ENCODE data around the gene RNF123. TPM values are rescaled to one million over a fixed set of nuclear protein-coding genes. Genes with fewer than 3 reads are reported as not detected.

The RNF123 gene
- total RNA-seq, 1 experiment from 2014 or later, result 40.6 TPM

DNA sequence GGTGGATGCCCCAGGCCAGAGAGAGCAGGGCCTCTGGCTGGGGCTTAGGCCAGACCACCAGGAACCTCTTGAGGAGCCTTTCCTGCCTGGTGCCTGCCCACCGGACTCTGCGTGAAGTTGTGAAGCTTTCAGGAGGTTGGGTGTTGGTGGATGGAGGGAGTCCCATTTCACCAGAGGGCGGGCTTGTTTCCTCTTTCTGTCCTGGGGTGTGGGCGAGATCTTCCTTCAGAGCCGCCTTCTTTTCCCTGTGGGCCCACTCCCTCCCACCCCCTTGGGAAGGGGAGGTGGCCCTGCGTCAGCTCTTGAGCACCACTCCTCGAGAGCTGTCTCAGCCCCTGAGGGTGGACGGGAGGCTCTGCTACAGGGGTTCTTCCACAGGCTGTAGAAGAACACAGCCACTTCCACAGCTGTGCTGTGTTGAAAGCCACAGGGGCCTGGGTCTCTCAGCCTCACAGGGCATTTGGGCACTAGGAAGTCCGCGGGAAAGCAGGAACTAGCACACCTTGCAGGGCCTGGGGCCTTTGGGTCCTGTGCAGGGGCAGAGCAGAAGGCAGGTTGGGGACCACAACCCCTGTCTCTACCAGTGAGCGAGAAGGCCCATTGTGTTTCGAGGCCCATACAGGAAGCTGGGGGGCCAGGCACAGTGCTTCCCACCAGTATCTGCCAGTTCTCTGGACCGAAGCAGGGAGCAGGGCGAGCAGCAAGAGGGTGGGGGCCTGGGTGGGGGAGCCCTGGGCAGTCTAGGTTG lies 28.0 kb downstream of the RNF123 start:
- peak overlapping the region in 1 of 2 experiments; percentile 60; a peak in 2 of 5 replicates for H3K4me3 Mint-ChIP-seq

More for the DNA sequence above, 28.0 kb downstream of the RNF123 start:
- H3K18ac ChIP-seq (ENCODE audit: insufficient read length, low read depth, low read length), result no peak overlapping the region
- no peak overlapping the region for H2BK120ac ChIP-seq (ENCODE audit: low read depth, low read length, poor library complexity, severe bottlenecking)
- no peak overlapping the region for H4K5ac ChIP-seq (ENCODE audit: insufficient read length, low read depth, low read length)
- no peak overlapping the region for H2BK15ac ChIP-seq (ENCODE audit: low read depth, low read length)
- no peak overlapping the region for H3K14ac ChIP-seq (ENCODE audit: insufficient read depth, low read length)
- no peaks in the 10 kb centered on the region for H3K79me1 ChIP-seq (ENCODE audit: insufficient read depth, low read depth, low read length, poor library complexity, severe bottlenecking)
- H4K91ac ChIP-seq (ENCODE audit: insufficient read length, low read depth, low read length), result no peak overlapping the region
- Mint-ChIP-seq H3K27me3 (ENCODE audit: low read depth) (peaks cover 4% of the 10 kb centered on the region), H3K27ac (no peak overlapping the region), H3K9me3 (no peaks in the 10 kb centered on the region), H3K36me3 (ENCODE audit: insufficient read depth in 1 of 3, low read depth in 3 of 3) (peaks cover 0 to 30% (median 29%) of the 10 kb centered on the region in 3 experiments; a peak in 6 of 7 replicates), H3K4me1 (peaks cover 8 to 10% of the 10 kb centered on the region in 2 experiments)
- H3K9ac ChIP-seq (ENCODE audit: extremely low read depth, insufficient read length, low read length), result no peak overlapping the region
- no peaks in the 10 kb centered on the region for H3K27me3 ChIP-seq (ENCODE audit: insufficient read depth, low read length)
- H3K9me3 ChIP-seq (ENCODE audit: control insufficient read depth, low read depth, low read length), result no peaks in the 10 kb centered on the region
- H3K27ac ChIP-seq (ENCODE audit: insufficient read length, low read depth, low read length), result no peak overlapping the region
- H3K23ac ChIP-seq (ENCODE audit: insufficient read length, low read depth, low read length), result no peak overlapping the region
- TF ChIP-seq, protein P1, sequence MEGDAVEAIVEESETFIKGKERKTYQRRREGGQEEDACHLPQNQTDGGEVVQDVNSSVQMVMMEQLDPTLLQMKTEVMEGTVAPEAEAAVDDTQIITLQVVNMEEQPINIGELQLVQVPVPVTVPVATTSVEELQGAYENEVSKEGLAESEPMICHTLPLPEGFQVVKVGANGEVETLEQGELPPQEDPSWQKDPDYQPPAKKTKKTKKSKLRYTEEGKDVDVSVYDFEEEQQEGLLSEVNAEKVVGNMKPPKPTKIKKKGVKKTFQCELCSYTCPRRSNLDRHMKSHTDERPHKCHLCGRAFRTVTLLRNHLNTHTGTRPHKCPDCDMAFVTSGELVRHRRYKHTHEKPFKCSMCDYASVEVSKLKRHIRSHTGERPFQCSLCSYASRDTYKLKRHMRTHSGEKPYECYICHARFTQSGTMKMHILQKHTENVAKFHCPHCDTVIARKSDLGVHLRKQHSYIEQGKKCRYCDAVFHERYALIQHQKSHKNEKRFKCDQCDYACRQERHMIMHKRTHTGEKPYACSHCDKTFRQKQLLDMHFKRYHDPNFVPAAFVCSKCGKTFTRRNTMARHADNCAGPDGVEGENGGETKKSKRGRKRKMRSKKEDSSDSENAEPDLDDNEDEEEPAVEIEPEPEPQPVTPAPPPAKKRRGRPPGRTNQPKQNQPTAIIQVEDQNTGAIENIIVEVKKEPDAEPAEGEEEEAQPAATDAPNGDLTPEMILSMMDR (conservative IDR thresholded peaks at IDR 0.05), result no peak
- no peak overlapping the region for H4K8ac ChIP-seq (replicated peaks; ENCODE audit: insufficient read length, low read depth, low read length)
- no peaks in the 10 kb centered on the region for H3K4me1 ChIP-seq (ENCODE audit: insufficient read depth, low read length)
- no peak overlapping the region for H2BK5ac ChIP-seq (ENCODE audit: insufficient read length, low read length)
- no CpG with 5 or more reads among the region's 14 CpGs for WGBS (ENCODE audit: extremely low coverage, insufficient read length, low lambda C conversion rate)
- no peak overlapping the region for H3T11ph ChIP-seq (ENCODE audit: low read length)
- no peaks in the 10 kb centered on the region for H4K20me1 ChIP-seq (ENCODE audit: control insufficient read depth, insufficient read depth, insufficient read length)
- no peak overlapping the region for H2AFZ ChIP-seq (ENCODE audit: low read length)
- H3K79me2 ChIP-seq (ENCODE audit: insufficient read depth, low read length), result no peaks in the 10 kb centered on the region
- H2AK5ac ChIP-seq (ENCODE audit: insufficient read length, low read length), result no peak overlapping the region
- no peak overlapping the region for H3K4ac ChIP-seq (ENCODE audit: low read depth, low read length)
- DNase-seq, result peak; percentile 25
- H2BK20ac ChIP-seq (ENCODE audit: low read depth, low read length, poor library complexity, severe bottlenecking), result no peak overlapping the region
- no peak overlapping the region for H2BK12ac ChIP-seq (ENCODE audit: insufficient read length, low read depth, low read length)
- no peak overlapping the region for H3K4me2 ChIP-seq (ENCODE audit: insufficient read depth, insufficient read length, low read length)
- peaks cover 10% of the 10 kb centered on the region for H3K23me2 ChIP-seq (ENCODE audit: insufficient read length, low read depth, low read length, poor library complexity, severe bottlenecking)
- no peak overlapping the region for H3K56ac ChIP-seq (ENCODE audit: insufficient read length, low read depth, low read length)

Data from H9 (cell line).